Non-pigmented ciliary epithelial cell (primary cell): Measurements from ENCODE around the gene ANTXR1.

ENCODE experiments used
- DNase-seq: peaks from one replicate; pipeline ENCODE4 v3.0.0-alpha.2; 2010; ENCODE audit warnings: low read depth

ANTXR1 gene

DNA sequence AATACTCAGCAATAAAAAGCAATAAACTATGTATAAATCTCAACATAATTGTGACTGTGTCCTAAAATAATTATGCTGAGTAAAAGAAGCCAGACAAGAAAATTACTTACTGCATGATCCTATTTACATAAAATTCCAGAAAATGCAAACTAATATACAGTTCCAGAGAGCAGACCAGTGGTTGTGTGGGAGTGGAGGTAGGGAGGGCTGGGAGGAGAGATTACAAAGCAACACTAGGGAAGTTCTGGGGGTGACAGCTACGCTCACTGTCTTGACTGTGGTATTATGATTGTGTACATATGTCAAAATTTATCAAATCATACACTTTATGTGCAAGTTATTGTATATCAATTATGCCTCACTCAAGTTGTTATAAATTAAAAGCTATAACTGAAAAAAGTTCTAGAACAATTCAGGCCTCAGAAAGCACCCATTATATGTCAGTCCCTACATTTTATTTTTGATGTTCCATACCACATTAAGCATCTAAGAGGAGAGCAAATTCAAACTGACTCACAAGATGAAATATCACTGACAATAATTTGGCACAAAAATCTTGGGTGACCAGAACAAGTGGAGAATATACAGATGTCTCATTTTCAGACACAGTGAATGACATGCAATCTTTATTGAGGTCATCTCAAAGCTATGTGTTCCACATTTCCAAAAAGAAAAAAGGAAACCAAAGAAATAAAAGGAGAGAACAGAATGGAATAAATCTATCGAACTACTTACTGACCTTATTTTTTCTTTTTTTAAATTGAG, 85.1 kb downstream of the ANTXR1 start:
- no peak for DNase-seq

DNA sequence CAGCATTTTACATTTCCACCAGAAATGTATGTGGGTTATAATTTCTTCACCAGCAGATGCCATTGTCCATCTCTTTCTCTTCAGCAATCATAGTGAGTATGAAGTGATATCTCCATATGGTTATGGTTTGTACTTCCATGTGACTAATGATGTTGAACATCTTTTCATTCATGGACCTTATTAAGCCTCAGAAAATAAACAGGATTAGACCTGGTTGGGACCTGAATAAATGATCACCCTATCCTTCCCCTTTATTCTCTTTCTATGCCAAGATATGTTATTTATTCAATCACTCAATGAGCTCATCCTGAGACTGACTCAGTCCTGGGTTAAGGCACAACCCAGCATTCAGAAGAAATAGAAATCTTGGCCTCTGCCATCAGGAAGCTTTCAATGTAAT, 86.6 kb downstream of the ANTXR1 start:
- DNase-seq, result no peak

- no peak for DNase-seq
Observed at GRCh38 chr2:69100220-69100723, 87.3 kb downstream of the ANTXR1 start.

DNA sequence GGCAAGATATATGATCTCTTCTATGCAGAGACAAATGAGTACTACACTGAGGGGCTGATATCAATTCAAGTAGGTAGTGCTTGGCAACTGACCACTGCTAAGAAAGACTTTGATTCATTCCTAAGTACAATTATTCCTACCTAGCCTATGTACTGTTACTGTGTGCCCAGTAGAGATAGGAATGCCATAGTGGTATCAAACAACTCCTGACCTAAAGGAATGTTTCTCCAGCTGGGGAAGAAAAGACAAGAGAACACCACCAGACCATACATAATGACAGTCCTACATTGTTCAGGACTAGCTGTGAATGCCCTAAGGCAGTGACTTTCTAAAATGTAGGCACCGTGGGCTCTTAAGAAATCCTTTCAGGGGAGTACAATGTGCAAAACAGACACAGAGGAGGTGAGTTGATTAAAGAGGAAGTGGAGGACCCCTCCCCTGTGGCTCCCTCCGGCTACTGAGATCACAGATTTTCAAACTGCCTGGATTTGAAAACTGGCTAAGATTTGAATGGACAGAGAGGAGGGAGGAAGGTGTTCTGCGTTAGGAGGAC, 89.1 kb downstream of the ANTXR1 start:
- DNase-seq, result no peak

DNA sequence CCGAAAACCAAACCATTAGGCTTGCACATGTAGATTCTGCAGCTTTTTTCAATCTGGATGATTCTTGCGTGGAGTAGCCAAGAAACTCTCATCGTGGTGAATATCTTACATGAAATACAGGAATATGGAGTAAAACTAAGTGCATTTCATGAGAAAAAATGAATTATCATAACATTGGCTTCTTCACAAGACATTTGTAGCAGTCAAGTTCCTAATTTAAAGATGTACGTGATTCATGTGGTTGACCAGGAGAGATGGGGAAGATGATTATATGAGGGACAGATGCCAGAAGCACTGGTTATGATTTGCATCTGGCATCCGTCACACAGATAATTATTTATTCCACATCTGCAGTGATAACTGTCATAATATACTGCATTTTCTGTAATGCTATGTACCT, 90.4 kb downstream of the ANTXR1 start:
- DNase-seq, result no peak

DNA sequence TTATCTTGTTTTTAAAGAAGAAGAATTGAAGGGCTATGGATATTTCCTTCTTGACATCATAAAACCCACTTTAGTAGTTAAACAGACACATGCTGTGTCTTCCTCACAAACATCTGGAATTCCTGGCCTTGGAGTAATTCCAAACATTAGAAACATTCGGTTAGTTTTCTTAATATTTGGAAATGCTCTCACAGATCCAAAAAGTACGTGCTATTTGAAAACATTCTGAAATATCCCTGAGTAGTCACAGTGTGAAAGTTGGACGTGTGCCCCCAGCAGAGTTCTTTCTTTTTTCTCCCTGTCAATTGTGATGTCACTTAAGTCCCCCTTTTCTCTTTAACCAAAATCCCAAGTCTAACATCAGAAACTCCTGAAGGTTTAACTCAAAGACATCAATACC, 91.3 kb downstream of the ANTXR1 start:
- no peak for DNase-seq

DNA sequence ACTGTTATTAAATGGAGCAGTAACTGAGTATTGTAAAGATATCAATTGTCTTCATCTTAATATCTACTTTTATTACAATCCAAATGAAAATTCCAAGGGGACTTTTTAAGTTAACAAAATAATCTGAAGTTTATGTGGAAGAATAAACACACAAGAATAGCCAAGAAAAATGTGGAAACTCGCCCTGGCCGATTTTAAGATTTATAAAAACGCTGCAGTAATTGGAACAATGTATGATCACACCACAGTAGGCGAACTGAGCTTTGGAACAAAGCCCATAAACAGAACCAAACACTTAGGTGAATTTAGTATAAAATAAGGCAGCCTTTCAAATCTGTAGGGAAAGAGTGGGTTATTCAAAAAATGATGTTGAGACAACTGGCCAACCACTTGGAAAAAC, 96.3 kb downstream of the ANTXR1 start:
- DNase-seq, result no peak

- no peak for DNase-seq
Observed at GRCh38 chr2:69111076-69111475, 98.1 kb downstream of the ANTXR1 start.

DNA sequence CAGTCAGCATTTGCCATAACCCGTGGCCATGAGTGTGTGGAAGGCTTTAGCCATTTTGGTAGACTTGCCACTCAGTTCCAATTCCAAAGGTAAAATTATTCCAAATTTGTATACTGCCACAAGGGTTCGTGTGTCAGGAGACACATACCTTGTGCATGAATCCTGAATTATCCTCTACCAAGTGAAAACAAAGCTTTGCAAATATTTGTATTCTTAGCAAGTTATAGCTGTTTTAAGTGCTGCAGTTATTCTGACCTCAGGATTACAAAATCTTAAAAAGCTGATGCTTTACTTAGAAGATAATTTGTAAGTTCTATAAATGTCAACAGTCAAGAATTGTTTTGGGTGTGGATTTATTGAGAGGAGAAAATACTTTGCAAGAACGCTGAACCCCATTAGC, 100.6 kb downstream of the ANTXR1 start:
- DNase-seq, result no peak

DNA sequence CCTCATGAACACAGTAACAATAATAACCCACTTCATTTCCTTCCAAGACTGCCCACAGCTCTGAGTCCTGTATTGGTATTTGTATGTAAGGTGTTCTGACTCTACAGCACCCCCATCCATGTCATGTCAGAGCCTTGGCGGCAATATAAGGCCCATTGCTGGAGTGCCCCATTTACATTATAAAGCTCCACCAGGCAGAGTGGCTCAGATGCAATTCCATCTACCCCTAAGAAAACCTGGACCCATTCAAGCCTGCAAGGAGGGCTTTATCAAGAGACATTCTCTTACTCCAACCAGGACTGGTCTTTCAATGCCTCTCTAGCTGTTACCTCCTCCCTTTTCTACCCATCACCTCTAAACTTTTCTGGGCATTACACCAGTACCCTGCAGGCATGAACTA, 101.6 kb downstream of the ANTXR1 start:
- DNase-seq, result no peak

DNA sequence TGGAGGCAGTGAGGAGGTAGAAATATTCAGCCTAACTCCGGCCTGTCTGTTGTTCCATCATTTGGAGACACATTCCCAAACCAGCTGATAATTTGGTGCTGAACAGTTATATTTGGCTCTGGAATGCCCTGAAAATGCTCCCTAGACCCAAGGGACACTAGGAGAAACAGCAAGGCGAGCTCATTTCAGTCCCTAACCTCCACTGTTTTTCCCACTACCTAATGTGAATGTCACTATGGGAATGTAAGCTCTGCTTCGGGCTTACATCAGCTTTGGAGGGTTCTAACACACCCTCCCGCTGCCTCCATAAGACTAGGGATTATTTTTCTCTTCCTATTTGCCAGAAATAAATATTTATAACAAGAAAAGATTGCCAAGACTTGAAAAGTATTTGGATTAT, 103.5 kb downstream of the ANTXR1 start:
- DNase-seq, result no peak

GRCh38 chr2:69118609-69119008, 105.6 kb downstream of the ANTXR1 start:
- DNase-seq, result no peak

GRCh38 chr2:69119104-69119894, 106.3 kb downstream of the ANTXR1 start:
- no peak for DNase-seq

DNA sequence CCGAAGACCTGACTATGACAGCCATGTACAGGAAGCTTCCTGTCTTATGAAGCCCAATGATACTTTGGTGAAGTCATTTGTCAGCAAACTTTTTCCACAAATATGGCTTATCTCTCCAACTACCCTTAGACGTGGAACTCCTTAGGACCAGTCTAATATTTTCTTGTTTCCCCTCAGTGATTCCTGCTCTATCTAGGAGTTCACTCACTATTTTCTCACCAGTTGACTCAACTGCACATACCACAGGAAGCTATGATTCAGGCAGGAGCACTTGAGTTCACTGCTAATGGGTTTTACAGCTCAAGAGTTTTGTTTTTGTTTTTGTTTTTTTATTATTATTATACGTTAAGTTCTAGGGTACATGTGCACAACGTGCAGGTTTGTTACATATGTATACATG, 109.3 kb downstream of the ANTXR1 start:
- DNase-seq, result peak; percentile 76

DNA sequence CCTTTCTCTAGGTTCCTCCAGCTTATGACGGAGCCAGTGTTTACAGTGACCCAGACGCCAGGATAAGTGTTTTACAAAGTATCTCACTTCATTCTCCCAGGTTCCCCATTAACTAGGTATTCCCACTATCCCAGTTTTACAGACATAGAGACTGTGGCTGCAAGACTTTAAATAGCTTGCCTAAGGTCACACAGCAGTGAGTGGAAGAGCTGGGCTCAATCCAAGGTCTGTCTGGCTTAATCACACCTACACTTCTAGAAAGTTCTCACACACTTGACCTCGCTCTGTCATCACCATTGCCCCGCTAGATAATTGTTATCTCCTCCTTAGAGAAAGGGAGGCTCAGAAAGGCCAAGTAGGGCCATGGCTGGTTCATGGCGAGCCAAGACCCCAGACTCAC, 110.2 kb downstream of the ANTXR1 start:
- no peak for DNase-seq

- no peak for DNase-seq
Observed at GRCh38 chr2:69124343-69124742, 111.4 kb downstream of the ANTXR1 start.

DNA sequence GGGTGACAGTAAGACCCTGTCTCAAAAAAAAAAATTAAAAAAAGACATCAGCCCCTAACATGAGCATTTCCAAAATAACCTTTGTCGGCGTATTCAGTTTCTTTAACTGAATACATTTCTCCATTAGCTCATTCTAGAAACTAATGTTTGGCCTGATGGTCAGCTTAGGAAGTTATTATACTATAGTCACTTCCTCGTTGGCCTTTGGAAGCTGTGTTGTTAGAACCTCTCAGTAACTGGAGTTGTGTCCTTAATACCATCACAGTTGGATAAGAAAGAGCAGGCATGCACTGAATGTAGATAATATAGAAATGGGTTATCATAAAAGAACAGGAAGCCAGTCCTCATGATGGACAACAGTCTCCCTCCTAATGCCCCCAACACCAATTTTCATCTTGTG, 112.8 kb downstream of the ANTXR1 start:
- no peak for DNase-seq

DNA sequence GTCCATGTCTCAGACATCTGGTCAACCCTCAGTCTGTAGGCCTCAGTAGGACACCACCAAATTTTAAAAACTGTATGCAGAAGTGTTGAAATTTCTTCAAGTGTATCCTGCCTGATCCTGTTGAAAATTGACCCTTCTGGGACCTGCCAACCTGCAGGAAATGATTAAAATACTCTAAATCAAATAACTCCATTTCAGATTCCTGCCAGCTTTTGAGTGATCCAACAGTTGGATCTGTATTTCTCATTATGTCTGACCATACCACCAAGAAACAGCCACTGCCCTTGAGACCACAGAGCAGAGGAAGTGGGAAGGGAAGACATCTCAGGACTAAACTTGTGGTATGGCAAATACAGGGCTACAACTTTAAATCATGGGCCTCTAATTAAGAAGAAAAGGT, 113.4 kb downstream of the ANTXR1 start:
- DNase-seq, result no peak

DNA sequence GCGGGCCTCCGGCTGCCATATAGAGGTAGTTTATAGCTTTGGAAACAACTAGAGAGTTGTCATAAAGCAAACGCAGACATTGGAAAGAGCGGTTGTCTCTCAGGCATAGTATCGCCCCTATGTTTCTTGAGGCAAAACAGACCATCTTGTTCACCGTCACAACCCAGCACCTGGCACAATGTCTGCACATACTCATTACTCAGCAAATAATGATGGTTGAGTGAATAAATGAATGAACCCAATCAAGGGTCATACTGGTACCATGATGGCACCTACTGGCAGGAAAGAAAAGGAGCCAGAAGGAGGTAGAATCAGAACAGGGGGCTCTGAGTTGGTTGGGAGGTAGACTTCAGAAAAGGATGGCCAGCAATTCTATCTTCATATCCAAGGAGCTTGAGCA, 118.5 kb downstream of the ANTXR1 start:
- DNase-seq, result no peak

DNA sequence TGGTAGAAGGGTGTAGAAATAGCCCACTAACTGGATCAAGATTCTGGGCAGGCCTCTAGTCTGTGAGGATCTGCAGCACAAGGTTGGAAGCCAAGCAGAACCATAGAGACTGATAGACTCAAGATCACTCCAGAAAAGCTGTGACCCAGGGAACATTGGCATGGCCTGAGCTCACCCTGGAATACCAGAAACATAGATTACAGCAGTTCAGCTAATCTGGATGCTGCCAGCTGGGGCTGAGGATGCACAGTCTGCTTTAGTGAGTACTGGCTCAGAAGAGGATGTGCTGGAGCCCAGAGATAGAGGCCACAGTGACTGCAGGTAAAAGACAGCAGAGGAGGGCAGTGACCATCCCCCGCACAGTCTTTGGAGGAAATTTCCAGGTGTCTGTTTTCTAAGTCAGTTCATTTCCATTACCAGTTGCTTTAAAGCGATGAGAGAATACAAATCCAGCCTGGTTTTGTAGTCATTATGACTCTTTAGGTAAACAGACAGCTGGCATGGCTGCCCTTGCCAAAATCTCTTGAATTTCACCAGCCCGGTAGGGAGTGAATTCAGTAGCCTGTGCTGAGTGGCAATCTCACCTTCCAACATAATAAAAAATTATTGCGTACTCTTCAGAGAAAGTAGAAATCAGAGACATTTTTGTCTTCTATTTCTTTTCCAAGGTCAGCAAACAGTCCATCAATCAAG, 119.2 kb downstream of the ANTXR1 start:
- no peak for DNase-seq

GRCh38 chr2:69132960-69133590, 120.1 kb downstream of the ANTXR1 start:
- DNase-seq, result no peak

DNA sequence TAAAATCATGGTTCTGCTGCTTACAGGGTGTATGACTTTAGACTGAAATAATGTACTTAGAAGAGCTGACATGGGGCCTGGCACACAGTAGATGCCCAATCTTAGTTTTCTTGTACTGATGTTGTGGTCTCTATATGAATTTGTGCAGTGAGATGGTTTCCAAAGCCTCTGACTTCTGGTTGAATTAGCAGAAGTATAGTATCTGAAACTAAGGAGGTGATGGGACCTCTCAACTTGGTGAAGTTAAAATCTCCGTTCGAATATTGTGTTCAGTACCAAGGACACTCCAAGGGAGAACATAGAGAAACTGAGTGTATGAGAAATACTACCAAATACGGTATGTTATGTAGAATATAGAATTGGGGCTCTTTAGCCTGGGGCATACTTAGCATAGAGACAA, 120.9 kb downstream of the ANTXR1 start:
- DNase-seq, result no peak
